GM18505 (cell line): ENCODE measurements around the gene SUSD2.

Source experiments
- ATAC-seq: cut with Tn5 transposase; IDR thresholded peaks from one replicate; pipeline ENCODE4 v1.9.1; 2021; ENCODE audit not compliant: unreplicated experiment
- POLR2A ChIP-seq: IDR thresholded peaks from 4 replicates; pipeline ENCODE4 v1.6.1; 2011; ENCODE audit warnings: borderline replicate concordance; ENCODE audit not compliant: insufficient read depth, insufficient read length; ENCODE audit errors: extremely low read depth

SUSD2 gene

GRCh38 chr22:24185001-24185500 lies 3.8 kb downstream of the SUSD2 start:
- TF ChIP-seq POLR2A: no peak
- no peak for ATAC-seq

GRCh38 chr22:24185501-24186351 lies 4.4 kb downstream of the SUSD2 start:
- no peak for ATAC-seq
- TF ChIP-seq POLR2A: no peak

- no peak for ATAC-seq
- TF ChIP-seq POLR2A: no peak
Measured at GRCh38 chr22:24186352-24186740, 5.1 kb downstream of the SUSD2 start.

GRCh38 chr22:24186892-24187670 lies 5.8 kb downstream of the SUSD2 start:
- ATAC-seq: no peak
- TF ChIP-seq POLR2A: no peak

- no peak for TF ChIP-seq POLR2A
- no peak for ATAC-seq
Measured at GRCh38 chr22:24187731-24188644, 6.7 kb downstream of the SUSD2 start.

GRCh38 chr22:24188705-24189248 lies 7.5 kb downstream of the SUSD2 start:
- ATAC-seq: no peak
- no peak for TF ChIP-seq POLR2A

GRCh38 chr22:24189249-24190158 lies 8.2 kb downstream of the SUSD2 start:
- no peak for TF ChIP-seq POLR2A
- no peak for ATAC-seq

- no peak for ATAC-seq
- TF ChIP-seq POLR2A: no peak
Measured at GRCh38 chr22:24190159-24190540, 8.9 kb downstream of the SUSD2 start.

GRCh38 chr22:24190596-24191208 lies 9.4 kb downstream of the SUSD2 start:
- TF ChIP-seq POLR2A: no peak
- no peak for ATAC-seq

- TF ChIP-seq POLR2A: no peak
- no peak for ATAC-seq
Measured at GRCh38 chr22:24191381-24191841, 10.1 kb downstream of the SUSD2 start.

GRCh38 chr22:24191893-24192292 lies 10.6 kb downstream of the SUSD2 start:
- TF ChIP-seq POLR2A: no peak
- ATAC-seq: no peak
